Tibial nerve (tissue), 4 donors: ENCODE results near the gene AAK1.

Source experiments
- EP300 ChIP-seq, 2 donors: sonication (generic); formaldehyde crosslinking; IDR thresholded peaks; one replicate each; pipeline ENCODE4 v1.6.1; 2017; ENCODE audit warnings: antibody characterized with exemption in 2 of 2, mild to moderate bottlenecking in 1 of 2
- POLR2A ChIP-seq, 2 donors: fragments of 450-650 bp; IDR thresholded peaks; one replicate each; pipeline ENCODE4 v1.6.1; 2017; ENCODE audit warnings: antibody characterized with exemption in 2 of 2, mild to moderate bottlenecking in 2 of 2, moderate library complexity in 2 of 2
- TF ChIP-seq, protein P1 (sequence below), 5 experiments: fragments of 200-600 bp in 3 of 5; fragments of 450-650 bp in 2 of 5; sonication (generic) in 3 of 5; IDR thresholded peaks; one replicate each; pipeline ENCODE4 v1.5.1; 2016 to 2019; ENCODE audit warnings: antibody characterized with exemption in 5 of 5, mild to moderate bottlenecking in 3 of 5, moderate library complexity in 2 of 5

DNA sequence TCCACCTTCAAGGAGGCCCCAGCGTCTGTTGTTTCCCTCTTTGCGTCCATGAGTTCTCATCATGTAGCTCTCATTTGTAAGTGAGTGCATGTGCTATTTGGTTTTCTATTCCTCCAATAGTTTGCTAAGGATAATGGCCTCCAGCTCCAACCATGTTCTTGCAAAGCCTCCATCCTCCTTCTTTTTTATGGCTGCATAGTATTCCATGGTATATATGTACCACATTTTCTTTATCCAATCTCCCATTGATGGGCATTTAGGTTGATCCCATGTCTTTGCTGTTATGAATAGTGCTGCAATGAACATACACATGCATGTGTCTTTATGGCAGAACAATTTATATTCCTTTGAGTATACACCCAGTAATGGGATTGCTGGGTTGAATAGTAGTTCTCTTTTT, 133.3 kb downstream of the AAK1 start:
- TF ChIP-seq POLR2A (IDR thresholded peaks at IDR 0.05) (no peak), EP300 (IDR thresholded peaks at IDR 0.05) (no peak)
- TF ChIP-seq, protein P1, sequence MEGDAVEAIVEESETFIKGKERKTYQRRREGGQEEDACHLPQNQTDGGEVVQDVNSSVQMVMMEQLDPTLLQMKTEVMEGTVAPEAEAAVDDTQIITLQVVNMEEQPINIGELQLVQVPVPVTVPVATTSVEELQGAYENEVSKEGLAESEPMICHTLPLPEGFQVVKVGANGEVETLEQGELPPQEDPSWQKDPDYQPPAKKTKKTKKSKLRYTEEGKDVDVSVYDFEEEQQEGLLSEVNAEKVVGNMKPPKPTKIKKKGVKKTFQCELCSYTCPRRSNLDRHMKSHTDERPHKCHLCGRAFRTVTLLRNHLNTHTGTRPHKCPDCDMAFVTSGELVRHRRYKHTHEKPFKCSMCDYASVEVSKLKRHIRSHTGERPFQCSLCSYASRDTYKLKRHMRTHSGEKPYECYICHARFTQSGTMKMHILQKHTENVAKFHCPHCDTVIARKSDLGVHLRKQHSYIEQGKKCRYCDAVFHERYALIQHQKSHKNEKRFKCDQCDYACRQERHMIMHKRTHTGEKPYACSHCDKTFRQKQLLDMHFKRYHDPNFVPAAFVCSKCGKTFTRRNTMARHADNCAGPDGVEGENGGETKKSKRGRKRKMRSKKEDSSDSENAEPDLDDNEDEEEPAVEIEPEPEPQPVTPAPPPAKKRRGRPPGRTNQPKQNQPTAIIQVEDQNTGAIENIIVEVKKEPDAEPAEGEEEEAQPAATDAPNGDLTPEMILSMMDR (IDR thresholded peaks at IDR 0.05) = no peak
